Measurements from ENCODE around the gene SQSTM1. TPM values are rescaled to one million over a fixed set of nuclear protein-coding genes. Genes with fewer than 3 reads are reported as not detected.

SQSTM1 gene
- total RNA-seq, 4 donors from 2014 or later = 416 to 877 (median 516) TPM

- TF ChIP-seq CTCF (IDR thresholded peaks at IDR 0.05; ENCODE audit: low read depth) = no peak
These were observed 2.6 kb upstream of the SQSTM1 start for GRCh38 chr5:179817890-179818745.

GRCh38 chr5:179818746-179819295 is 1.9 kb upstream of the SQSTM1 start:
- TF ChIP-seq CTCF (IDR thresholded peaks at IDR 0.05; ENCODE audit: low read depth) = no peak

- TF ChIP-seq CTCF (IDR thresholded peaks at IDR 0.05; ENCODE audit: low read depth) = no peak
These were observed 1.2 kb upstream of the SQSTM1 start for GRCh38 chr5:179819296-179820126.

GRCh38 chr5:179820127-179820482 is 600 bp upstream of the SQSTM1 start:
- TF ChIP-seq CTCF (IDR thresholded peaks at IDR 0.05; ENCODE audit: low read depth) = no peak

GRCh38 chr5:179821298-179822058 is 773 bp downstream of the SQSTM1 start:
- TF ChIP-seq CTCF (IDR thresholded peaks at IDR 0.05; ENCODE audit: low read depth) = no peak

GRCh38 chr5:179822059-179822432 is 1.3 kb downstream of the SQSTM1 start:
- TF ChIP-seq CTCF (IDR thresholded peaks at IDR 0.05; ENCODE audit: low read depth) = no peak
